Spleen (tissue), 7 donors: ENCODE data around the gene ACOT11.

Experiments
- CTCF ChIP-seq, 11 experiments: fragments of 200-600 bp in 7 of 11; fragments of 450-650 bp in 4 of 11; sonication (generic) in 4 of 11; IDR thresholded peaks in 8 of 11; conservative IDR thresholded peaks in 3 of 11; 1 replicate in 7 of 11; 2 replicates in 4 of 11; pipeline versions ENCODE4 v1.4.0 to v1.8.0; 2016 to 2021; ENCODE audit warnings: antibody characterized with exemption in 11 of 11, inconsistent platforms in 4 of 11, mild to moderate bottlenecking in 1 of 11
- POLR2A ChIP-seq, 3 donors: fragments of 450-650 bp; IDR thresholded peaks; one replicate each; pipeline ENCODE4 v1.5.1; 2017; ENCODE audit warnings: antibody characterized with exemption in 3 of 3, mild to moderate bottlenecking in 1 of 3
- POLR2AphosphoS5 ChIP-seq, 3 donors: sonication (generic); formaldehyde crosslinking; IDR thresholded peaks; one replicate each; pipeline ENCODE4 v1.5.1; 2017; ENCODE audit warnings: antibody characterized with exemption in 3 of 3
- donor health status: DM: no; HTN: no; CAD: no; lungs with moderate emphysema.
- donor health status: DM: no; HTN: no; CAD: no.
- donor health status: DM: no; HTN: no; CAD: no.

GRCh38 chr1:54517496-54517895 lies 30.5 kb upstream of the ACOT11 start:
- no peak for TF ChIP-seq CTCF (IDR thresholded peaks at IDR 0.05 in 8 of 11, conservative IDR thresholded peaks at IDR 0.05 in 3 of 11)
- TF ChIP-seq POLR2A (IDR thresholded peaks at IDR 0.05): no peak
- no peak for TF ChIP-seq POLR2AphosphoS5 (IDR thresholded peaks at IDR 0.05)
